ENCODE results near the gene PTPRB. TPM values are rescaled to one million over a fixed set of nuclear protein-coding genes. Genes with fewer than 3 reads are reported as not detected.

Gene PTPRB
- total RNA-seq, 1 donor from 2014 or later: 19.3 TPM

- Histone ChIP-seq H3K9me3 (ENCODE audit: control insufficient read depth in 3 of 3, low read length in 3 of 3) (no peaks in the 10 kb centered on the region), H3K9ac (ENCODE audit: low read depth in 1 of 3, low read length in 3 of 3) (no peak overlapping the region), H3K36me3 (ENCODE audit: control insufficient read depth in 3 of 3, insufficient read depth in 3 of 3, low read length in 3 of 3) (no peaks in the 10 kb centered on the region), H3K4me1 (ENCODE audit: control insufficient read depth in 3 of 3, insufficient read depth in 3 of 3, low read length in 3 of 3) (no peaks in the 10 kb centered on the region), H3K27me3 (ENCODE audit: control insufficient read depth in 3 of 3, insufficient read depth in 3 of 3, low read length in 3 of 3) (no peaks in the 10 kb centered on the region), H3K4me3 (ENCODE audit: low read length in 3 of 3) (no peak overlapping the region), H3K27ac (ENCODE audit: low read depth, low read length) (no peak overlapping the region)
Observed at GRCh38 chr12:70661466-70662161, 24.4 kb upstream of the PTPRB start.

GRCh38 chr12:70660620-70661219, 23.5 kb upstream of the PTPRB start:
- Histone ChIP-seq H3K9me3 (ENCODE audit: control insufficient read depth in 3 of 3, low read length in 3 of 3) (no peaks in the 10 kb centered on the region), H3K9ac (ENCODE audit: low read depth in 1 of 3, low read length in 3 of 3) (no peak overlapping the region), H3K27me3 (ENCODE audit: control insufficient read depth in 3 of 3, insufficient read depth in 3 of 3, low read length in 3 of 3) (no peaks in the 10 kb centered on the region), H3K4me1 (ENCODE audit: control insufficient read depth in 3 of 3, insufficient read depth in 3 of 3, low read length in 3 of 3) (no peaks in the 10 kb centered on the region), H3K36me3 (ENCODE audit: control insufficient read depth in 3 of 3, insufficient read depth in 3 of 3, low read length in 3 of 3) (no peaks in the 10 kb centered on the region), H3K27ac (ENCODE audit: low read depth, low read length) (no peak overlapping the region), H3K4me3 (ENCODE audit: low read length in 3 of 3) (no peak overlapping the region)

GRCh38 chr12:70660002-70660604, 22.9 kb upstream of the PTPRB start:
- Histone ChIP-seq H3K4me1 (ENCODE audit: control insufficient read depth in 3 of 3, insufficient read depth in 3 of 3, low read length in 3 of 3) (no peaks in the 10 kb centered on the region), H3K36me3 (ENCODE audit: control insufficient read depth in 3 of 3, insufficient read depth in 3 of 3, low read length in 3 of 3) (no peaks in the 10 kb centered on the region), H3K9me3 (ENCODE audit: control insufficient read depth in 3 of 3, low read length in 3 of 3) (no peaks in the 10 kb centered on the region), H3K4me3 (ENCODE audit: low read length in 3 of 3) (no peak overlapping the region), H3K27me3 (ENCODE audit: control insufficient read depth in 3 of 3, insufficient read depth in 3 of 3, low read length in 3 of 3) (no peaks in the 10 kb centered on the region), H3K27ac (ENCODE audit: low read depth, low read length) (no peak overlapping the region), H3K9ac (ENCODE audit: low read depth in 1 of 3, low read length in 3 of 3) (no peak overlapping the region)

- H3K9ac ChIP-seq (ENCODE audit: low read depth in 1 of 3, low read length in 3 of 3): no peak overlapping the region
- no peaks in the 10 kb centered on the region for H3K27me3 ChIP-seq (ENCODE audit: control insufficient read depth in 3 of 3, insufficient read depth in 3 of 3, low read length in 3 of 3)
- H3K4me3 ChIP-seq (ENCODE audit: low read length in 3 of 3): no peak overlapping the region
- no peaks in the 10 kb centered on the region for H3K36me3 ChIP-seq (ENCODE audit: control insufficient read depth in 3 of 3, insufficient read depth in 3 of 3, low read length in 3 of 3)
- no peaks in the 10 kb centered on the region for H3K4me1 ChIP-seq (ENCODE audit: control insufficient read depth in 3 of 3, insufficient read depth in 3 of 3, low read length in 3 of 3)
- H3K27ac ChIP-seq (ENCODE audit: low read depth, low read length): no peak overlapping the region
- no peaks in the 10 kb centered on the region for H3K9me3 ChIP-seq (ENCODE audit: control insufficient read depth in 3 of 3, low read length in 3 of 3)
Observed at GRCh38 chr12:70659077-70659606, 21.9 kb upstream of the PTPRB start.

- H3K27ac ChIP-seq (ENCODE audit: low read depth, low read length): no peak overlapping the region
- no peak overlapping the region for H3K4me3 ChIP-seq (ENCODE audit: low read length in 3 of 3)
- no peaks in the 10 kb centered on the region for H3K4me1 ChIP-seq (ENCODE audit: control insufficient read depth in 3 of 3, insufficient read depth in 3 of 3, low read length in 3 of 3)
- H3K27me3 ChIP-seq (ENCODE audit: control insufficient read depth in 3 of 3, insufficient read depth in 3 of 3, low read length in 3 of 3): no peaks in the 10 kb centered on the region
- H3K36me3 ChIP-seq (ENCODE audit: control insufficient read depth in 3 of 3, insufficient read depth in 3 of 3, low read length in 3 of 3): no peaks in the 10 kb centered on the region
- H3K9ac ChIP-seq (ENCODE audit: low read depth in 1 of 3, low read length in 3 of 3): no peak overlapping the region
- no peaks in the 10 kb centered on the region for H3K9me3 ChIP-seq (ENCODE audit: control insufficient read depth in 3 of 3, low read length in 3 of 3)
Observed at GRCh38 chr12:70657616-70658286, 20.5 kb upstream of the PTPRB start.

GRCh38 chr12:70652451-70652850, 15.2 kb upstream of the PTPRB start:
- H3K9me3 ChIP-seq (ENCODE audit: control insufficient read depth in 3 of 3, low read length in 3 of 3): no peaks in the 10 kb centered on the region
- H3K9ac ChIP-seq (ENCODE audit: low read depth in 1 of 3, low read length in 3 of 3): no peak overlapping the region
- no peak overlapping the region for H3K4me3 ChIP-seq (ENCODE audit: low read length in 3 of 3)
- H3K27me3 ChIP-seq (ENCODE audit: control insufficient read depth in 3 of 3, insufficient read depth in 3 of 3, low read length in 3 of 3): no peaks in the 10 kb centered on the region
- no peaks in the 10 kb centered on the region for H3K36me3 ChIP-seq (ENCODE audit: control insufficient read depth in 3 of 3, insufficient read depth in 3 of 3, low read length in 3 of 3)
- H3K27ac ChIP-seq (ENCODE audit: low read depth, low read length): no peak overlapping the region
- peaks cover 0 to 6% (median 0%) of the 10 kb centered on the region in 3 donors for H3K4me1 ChIP-seq (ENCODE audit: control insufficient read depth in 3 of 3, insufficient read depth in 3 of 3, low read length in 3 of 3)

GRCh38 chr12:70648831-70649230, 11.6 kb upstream of the PTPRB start:
- Histone ChIP-seq H3K9me3 (ENCODE audit: control insufficient read depth in 3 of 3, low read length in 3 of 3) (no peaks in the 10 kb centered on the region), H3K27ac (ENCODE audit: low read depth, low read length) (no peak overlapping the region), H3K36me3 (ENCODE audit: control insufficient read depth in 3 of 3, insufficient read depth in 3 of 3, low read length in 3 of 3) (no peaks in the 10 kb centered on the region), H3K9ac (ENCODE audit: low read depth in 1 of 3, low read length in 3 of 3) (no peak overlapping the region), H3K4me1 (ENCODE audit: control insufficient read depth in 3 of 3, insufficient read depth in 3 of 3, low read length in 3 of 3) (peaks cover 4 to 19% (median 5%) of the 10 kb centered on the region in 3 donors), H3K27me3 (ENCODE audit: control insufficient read depth in 3 of 3, insufficient read depth in 3 of 3, low read length in 3 of 3) (no peaks in the 10 kb centered on the region), H3K4me3 (ENCODE audit: low read length in 3 of 3) (no peak overlapping the region)

GRCh38 chr12:70648191-70648590, 11.0 kb upstream of the PTPRB start:
- H3K9me3 ChIP-seq (ENCODE audit: control insufficient read depth in 3 of 3, low read length in 3 of 3): no peaks in the 10 kb centered on the region
- H3K9ac ChIP-seq (ENCODE audit: low read depth in 1 of 3, low read length in 3 of 3): no peak overlapping the region
- H3K27ac ChIP-seq (ENCODE audit: low read depth, low read length): no peak overlapping the region
- H3K27me3 ChIP-seq (ENCODE audit: control insufficient read depth in 3 of 3, insufficient read depth in 3 of 3, low read length in 3 of 3): no peaks in the 10 kb centered on the region
- no peaks in the 10 kb centered on the region for H3K36me3 ChIP-seq (ENCODE audit: control insufficient read depth in 3 of 3, insufficient read depth in 3 of 3, low read length in 3 of 3)
- peak overlapping the region in 1 of 3 donors; percentile 20 for H3K4me3 ChIP-seq (ENCODE audit: low read length in 3 of 3)
- peaks cover 4 to 19% (median 5%) of the 10 kb centered on the region in 3 donors for H3K4me1 ChIP-seq (ENCODE audit: control insufficient read depth in 3 of 3, insufficient read depth in 3 of 3, low read length in 3 of 3)

- Histone ChIP-seq H3K27ac (ENCODE audit: low read depth, low read length) (no peak overlapping the region), H3K9me3 (ENCODE audit: control insufficient read depth in 3 of 3, low read length in 3 of 3) (no peaks in the 10 kb centered on the region), H3K27me3 (ENCODE audit: control insufficient read depth in 3 of 3, insufficient read depth in 3 of 3, low read length in 3 of 3) (no peaks in the 10 kb centered on the region), H3K9ac (ENCODE audit: low read depth in 1 of 3, low read length in 3 of 3) (no peak overlapping the region), H3K36me3 (ENCODE audit: control insufficient read depth in 3 of 3, insufficient read depth in 3 of 3, low read length in 3 of 3) (no peaks in the 10 kb centered on the region), H3K4me3 (ENCODE audit: low read length in 3 of 3) (no peak overlapping the region), H3K4me1 (ENCODE audit: control insufficient read depth in 3 of 3, insufficient read depth in 3 of 3, low read length in 3 of 3) (peaks cover 4 to 19% (median 5%) of the 10 kb centered on the region in 3 donors)
Observed at GRCh38 chr12:70646850-70647249, 9.6 kb upstream of the PTPRB start.
